A549 (cell line): ENCODE data around the gene NSRP1. TPM values are rescaled to one million over a fixed set of nuclear protein-coding genes. Genes with fewer than 3 reads are reported as not detected.

Source experiments
- ATAC-seq, 2 experiments: fragments of 200-7000 bp in 1 of 2; fragments of >200 bp in 1 of 2; cut with Nextera tagmentation in 1 of 2; cut with Tn5 transposase in 1 of 2; 3 replicates each; pipeline versions ENCODE4 v1.8.0 to v1.9.1; 2018 to 2020; ENCODE audit warnings: mild to moderate bottlenecking in 1 of 2, moderate library complexity in 1 of 2
- CTCF ChIA-PET: fragments of 300-600 bp; sonication (Branson Sonifier 250); formaldehyde crosslinking; extraction: SDS; loops from one replicate; lab custom pipeline; 2021; ENCODE audit warnings: antibody characterized with exemption, inconsistent platforms; lab: Yijun Ruan, JAX
- POLR2A ChIA-PET: fragments of 350-600 bp; formaldehyde crosslinking; extraction: SDS; loops from one replicate; lab custom pipeline; 2021; ENCODE audit warnings: antibody characterized with exemption, inconsistent platforms; lab: Yijun Ruan, JAX
- DNase-seq, 2 experiments: peaks; one replicate each; pipeline versions ENCODE4 v3.0.0 to v3.0.0-alpha.2; 2011 to 2016; ENCODE audit warnings: low read depth in 1 of 2, low spot score in 1 of 2
- FAIRE-seq: peaks from 2 replicates; lab custom pipeline; 2011; peaks lifted over from hg19 to GRCh38; lab: Jason Lieb, UNC
- H3K27ac ChIP-seq, 2 experiments: fragments of >200 bp; sonication (Bioruptor Twin); formaldehyde crosslinking; 3 replicates each; pipeline ENCODE4 v1.5.1; 2016 to 2017
- H3K4me1 ChIP-seq: fragments of >200 bp; sonication (Bioruptor Twin); formaldehyde crosslinking; 3 replicates; pipeline ENCODE4 v1.6.1; 2016
- H3K4me2 ChIP-seq: fragments of >200 bp; sonication (Bioruptor Twin); formaldehyde crosslinking; 3 replicates; pipeline ENCODE4 v1.6.1; 2016
- H3K4me3 ChIP-seq: fragments of >200 bp; sonication (Bioruptor Twin); formaldehyde crosslinking; 3 replicates; pipeline ENCODE4 v1.5.1; 2016
- H3K9me3 ChIP-seq: fragments of >200 bp; sonication (Bioruptor Twin); formaldehyde crosslinking; 3 replicates; pipeline ENCODE4 v1.6.1; 2016
- ATOH8 ChIP-seq: fragments of 250-450 bp; sonication (Bioruptor Pico); IDR thresholded peaks from 2 replicates; pipeline ENCODE4 v1.5.0; 2020; ENCODE audit warnings: low read depth, mild to moderate bottlenecking, moderate library complexity
- CBX2 ChIP-seq: fragments of 200-600 bp; sonication (generic); IDR thresholded peaks from 2 replicates; pipeline ENCODE4 v1.6.1; 2016; ENCODE audit warnings: low read depth, mild to moderate bottlenecking, borderline replicate concordance
- CHD2 ChIP-seq: fragments of 150-350 bp; IDR thresholded peaks from 2 replicates; pipeline ENCODE4 v1.6.1; 2014; ENCODE audit warnings: low read length; ENCODE audit not compliant: partially characterized antibody
- CHD4 ChIP-seq: fragments of 200-600 bp; sonication (generic); IDR thresholded peaks from 2 replicates; pipeline ENCODE4 v1.6.1; 2016; ENCODE audit warnings: antibody characterized with exemption, mild to moderate bottlenecking, borderline replicate concordance
- EHMT2 ChIP-seq: fragments of 200-600 bp; sonication (generic); IDR thresholded peaks from 2 replicates; pipeline ENCODE4 v1.6.1; 2016; ENCODE audit warnings: antibody characterized with exemption, low read depth, mild to moderate bottlenecking, moderate library complexity
- EP300 ChIP-seq, 2 experiments: fragments of >200 bp; sonication (Bioruptor Twin); formaldehyde crosslinking; IDR thresholded peaks; 2 replicates in 1 of 2; 3 replicates in 1 of 2; pipeline ENCODE4 v1.6.1; 2016 to 2017
- ESRRA ChIP-seq: fragments of 150-350 bp; IDR thresholded peaks from 2 replicates; pipeline ENCODE4 v1.6.1; 2014; ENCODE audit warnings: mild to moderate bottlenecking, low read length, borderline replicate concordance
- FOSL2 ChIP-seq, 2 experiments: fragments of 450-650 bp in 1 of 2; fragments of >200 bp in 1 of 2; sonication (Bioruptor Twin) in 1 of 2; formaldehyde crosslinking; IDR thresholded peaks; 2 replicates each; pipeline versions ENCODE4 v1.5.0 to v1.6.1; 2016 to 2020; ENCODE audit warnings: mild to moderate bottlenecking in 1 of 2, moderate library complexity in 1 of 2
- HDAC2 ChIP-seq: fragments of 200-600 bp; sonication (generic); IDR thresholded peaks from 2 replicates; pipeline ENCODE4 v1.6.1; 2016
- HOXB5 ChIP-seq: fragments of 250-450 bp; sonication (Bioruptor Pico); IDR thresholded peaks from 2 replicates; pipeline ENCODE4 v1.5.0; 2020; ENCODE audit warnings: mild to moderate bottlenecking, moderate library complexity
- KDM1A ChIP-seq: fragments of 200-600 bp; sonication (generic); IDR thresholded peaks from 2 replicates; pipeline ENCODE4 v1.6.1; 2016; ENCODE audit warnings: low read depth, mild to moderate bottlenecking
- KDM5A ChIP-seq: fragments of 200-600 bp; sonication (generic); IDR thresholded peaks from 2 replicates; pipeline ENCODE4 v1.6.1; 2016; ENCODE audit warnings: antibody characterized with exemption, mild to moderate bottlenecking
- MAFK ChIP-seq: fragments of 450-650 bp; IDR thresholded peaks from 2 replicates; pipeline ENCODE4 v1.6.1; 2014; ENCODE audit not compliant: partially characterized antibody
- NFE2L2 ChIP-seq: fragments of 150-350 bp; conservative IDR thresholded peaks from 2 replicates; pipeline ENCODE4 v1.6.1; 2014; ENCODE audit warnings: low read length
- NR3C1 ChIP-seq: fragments of >200 bp; sonication (Bioruptor Twin); formaldehyde crosslinking; IDR thresholded peaks from 3 replicates; pipeline ENCODE4 v1.6.1; 2017
- PHF8 ChIP-seq: fragments of 200-600 bp; sonication (generic); IDR thresholded peaks from 2 replicates; pipeline ENCODE4 v1.6.1; 2016; ENCODE audit warnings: low read depth, mild to moderate bottlenecking, antibody characterized with exemption, moderate library complexity, borderline replicate concordance
- RARB ChIP-seq: fragments of 250-450 bp; sonication (Bioruptor Pico); IDR thresholded peaks from 2 replicates; pipeline ENCODE4 v1.8.0; 2021; ENCODE audit warnings: mild to moderate bottlenecking, moderate library complexity
- REST ChIP-seq: fragments of 200-600 bp; sonication (generic); IDR thresholded peaks from 2 replicates; pipeline ENCODE4 v1.6.1; 2016; ENCODE audit warnings: antibody characterized with exemption, mild to moderate bottlenecking, moderate library complexity
- RFX5 ChIP-seq: fragments of 450-650 bp; IDR thresholded peaks from 2 replicates; pipeline ENCODE4 v1.7.1; 2014; ENCODE audit warnings: antibody characterized with exemption, mild to moderate bottlenecking, moderate library complexity
- TFCP2L1 ChIP-seq: fragments of 250-450 bp; sonication (Bioruptor Pico); IDR thresholded peaks from 2 replicates; pipeline ENCODE4 v1.5.0; 2021; ENCODE audit warnings: mild to moderate bottlenecking
- USF2 ChIP-seq: fragments of 450-650 bp; IDR thresholded peaks from 2 replicates; pipeline ENCODE4 v1.6.1; 2014; ENCODE audit warnings: antibody characterized with exemption
- ZC3H11A ChIP-seq: fragments of 450-650 bp; IDR thresholded peaks from 2 replicates; pipeline ENCODE4 v1.6.1; 2014; ENCODE audit warnings: antibody characterized with exemption, mild to moderate bottlenecking
- polyA plus RNA-seq, 4 experiments: library from polyadenylated mRNA; depleted of rRNA in 3 of 4; stranded (reverse); fragments of >200 nt; fragmentation: RNase III in 1 of 4; extraction: RNeasy Plus Mini Kit Qiagen cat#74134 plus additional on column Dnase treatment in 1 of 4; gene quantifications; 2 replicates in 3 of 4; 3 replicates in 1 of 4; pipeline ENCODE4 v1.2.3, GENCODE V29; 2011 to 2017
- TF ChIP-seq, protein P1 (sequence below): IDR thresholded peaks from 2 replicates; pipeline ENCODE4 v1.6.1; 2012; ENCODE audit warnings: low read depth, borderline replicate concordance
- TF ChIP-seq, protein P2 (sequence below): fragments of 250-450 bp; sonication (Bioruptor Pico); IDR thresholded peaks from 2 replicates; pipeline ENCODE4 v1.5.0; 2021; ENCODE audit warnings: mild to moderate bottlenecking, moderate library complexity, borderline replicate concordance
- TF ChIP-seq, protein P3 (sequence below): fragments of >200 bp; sonication (Bioruptor Twin); formaldehyde crosslinking; IDR thresholded peaks from 3 replicates; pipeline ENCODE4 v1.6.1; 2016
- TF ChIP-seq, protein P4 (sequence below): fragments of >200 bp; sonication (Bioruptor Twin); formaldehyde crosslinking; IDR thresholded peaks from 3 replicates; pipeline ENCODE4 v1.5.1; 2016

Gene NSRP1
- polyA plus RNA-seq, 2 of the 4 experiments (the other 2 are of a cell fraction), result 30.9 to 39.6 TPM

DNA sequence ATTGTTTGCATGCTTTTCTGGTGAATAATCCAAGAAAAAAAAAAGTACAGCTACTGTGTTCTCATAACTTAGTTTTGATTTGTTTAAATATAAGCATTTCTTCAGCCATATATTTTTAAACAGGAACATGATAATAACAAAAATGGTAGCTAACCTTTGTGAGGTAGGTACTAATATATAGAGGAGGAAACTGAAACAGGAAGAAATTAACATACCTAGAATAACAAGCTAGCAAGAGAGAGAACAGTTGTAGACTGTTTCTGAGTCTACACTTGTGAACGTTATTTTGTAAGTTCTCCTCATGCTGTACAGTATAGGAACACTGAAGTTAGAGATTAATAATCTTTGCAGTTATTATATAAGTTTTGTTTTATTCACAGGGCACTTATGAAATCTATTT is 49.3 kb downstream of the NSRP1 start (continued):
- no peak for TF ChIP-seq REST
- TF ChIP-seq EHMT2, result no peak
- TF ChIP-seq PHF8, result no peak
- no peak for TF ChIP-seq EP300 (IDR thresholded peaks at IDR 0.05)
- no peak for TF ChIP-seq RARB
- no peak for TF ChIP-seq NR3C1
- TF ChIP-seq USF2, result no peak
- no peak for TF ChIP-seq ATOH8 (CRISPR knock-in tag)

DNA sequence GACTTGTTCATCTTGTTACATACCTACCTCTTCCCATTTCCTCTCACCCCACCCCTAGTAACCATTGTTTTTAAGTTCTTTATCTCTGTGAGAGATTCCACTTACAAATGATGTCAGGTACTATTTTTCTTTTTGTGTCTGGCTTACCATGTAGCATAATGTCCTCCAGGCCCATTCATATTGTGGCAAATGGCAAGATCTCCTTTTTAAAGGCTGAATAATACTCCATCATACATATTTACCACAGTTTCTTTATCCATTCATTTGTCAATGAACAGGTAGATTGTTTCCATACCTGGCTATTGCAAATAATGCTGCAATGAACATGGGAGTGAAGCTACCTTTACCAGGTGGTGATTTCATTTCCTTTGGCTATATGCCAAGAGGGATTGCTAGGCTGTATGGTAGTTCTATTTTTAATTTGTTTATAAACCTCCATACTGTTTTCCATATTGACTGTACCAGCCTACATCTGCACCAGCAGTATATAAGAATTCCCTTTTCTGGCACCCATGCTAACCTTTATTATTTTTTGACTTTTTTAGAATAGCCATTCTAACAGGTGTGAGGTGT is 53.9 kb downstream of the NSRP1 start:
- Histone ChIP-seq H3K4me2 (no peak overlapping the region), H3K9me3 (no peaks in the 10 kb centered on the region), H3K27ac (no peak overlapping the region), H3K4me1 (0 out of 3 replicates have a peak, but pooled peaks cover 3% of the 10 kb centered on the region), H3K4me3 (no peak overlapping the region)
- TF ChIP-seq KDM1A (no peak), RARB (no peak), MAFK (no peak), KDM5A (no peak), NFE2L2 (no peak), HOXB5 (CRISPR knock-in tag) (no peak), ESRRA (no peak), CHD4 (no peak), HDAC2 (no peak), ZC3H11A (no peak), RFX5 (no peak), FOSL2 (IDR thresholded peaks at IDR 0.05) (no peak), FOSL2 (CRISPR knock-in tag; IDR thresholded peaks at IDR 0.05) (no peak), CHD2 (no peak), ATOH8 (CRISPR knock-in tag) (no peak), CBX2 (no peak), TFCP2L1 (CRISPR knock-in tag) (no peak)
- TF ChIP-seq, protein P1, sequence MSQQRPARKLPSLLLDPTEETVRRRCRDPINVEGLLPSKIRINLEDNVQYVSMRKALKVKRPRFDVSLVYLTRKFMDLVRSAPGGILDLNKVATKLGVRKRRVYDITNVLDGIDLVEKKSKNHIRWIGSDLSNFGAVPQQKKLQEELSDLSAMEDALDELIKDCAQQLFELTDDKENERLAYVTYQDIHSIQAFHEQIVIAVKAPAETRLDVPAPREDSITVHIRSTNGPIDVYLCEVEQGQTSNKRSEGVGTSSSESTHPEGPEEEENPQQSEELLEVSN, result no peak
- TF ChIP-seq, protein P2, sequence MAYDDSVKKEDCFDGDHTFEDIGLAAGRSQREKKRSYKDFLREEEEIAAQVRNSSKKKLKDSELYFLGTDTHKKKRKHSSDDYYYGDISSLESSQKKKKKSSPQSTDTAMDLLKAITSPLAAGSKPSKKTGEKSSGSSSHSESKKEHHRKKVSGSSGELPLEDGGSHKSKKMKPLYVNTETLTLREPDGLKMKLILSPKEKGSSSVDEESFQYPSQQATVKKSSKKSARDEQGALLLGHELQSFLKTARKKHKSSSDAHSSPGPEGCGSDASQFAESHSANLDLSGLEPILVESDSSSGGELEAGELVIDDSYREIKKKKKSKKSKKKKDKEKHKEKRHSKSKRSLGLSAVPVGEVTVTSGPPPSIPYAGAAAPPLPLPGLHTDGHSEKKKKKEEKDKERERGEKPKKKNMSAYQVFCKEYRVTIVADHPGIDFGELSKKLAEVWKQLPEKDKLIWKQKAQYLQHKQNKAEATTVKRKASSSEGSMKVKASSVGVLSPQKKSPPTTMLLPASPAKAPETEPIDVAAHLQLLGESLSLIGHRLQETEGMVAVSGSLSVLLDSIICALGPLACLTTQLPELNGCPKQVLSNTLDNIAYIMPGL (CRISPR knock-in tag), result no peak
- TF ChIP-seq, protein P3, sequence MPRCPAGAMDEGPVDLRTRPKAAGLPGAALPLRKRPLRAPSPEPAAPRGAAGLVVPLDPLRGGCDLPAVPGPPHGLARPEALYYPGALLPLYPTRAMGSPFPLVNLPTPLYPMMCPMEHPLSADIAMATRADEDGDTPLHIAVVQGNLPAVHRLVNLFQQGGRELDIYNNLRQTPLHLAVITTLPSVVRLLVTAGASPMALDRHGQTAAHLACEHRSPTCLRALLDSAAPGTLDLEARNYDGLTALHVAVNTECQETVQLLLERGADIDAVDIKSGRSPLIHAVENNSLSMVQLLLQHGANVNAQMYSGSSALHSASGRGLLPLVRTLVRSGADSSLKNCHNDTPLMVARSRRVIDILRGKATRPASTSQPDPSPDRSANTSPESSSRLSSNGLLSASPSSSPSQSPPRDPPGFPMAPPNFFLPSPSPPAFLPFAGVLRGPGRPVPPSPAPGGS, result no peak
- TF ChIP-seq, protein P4, sequence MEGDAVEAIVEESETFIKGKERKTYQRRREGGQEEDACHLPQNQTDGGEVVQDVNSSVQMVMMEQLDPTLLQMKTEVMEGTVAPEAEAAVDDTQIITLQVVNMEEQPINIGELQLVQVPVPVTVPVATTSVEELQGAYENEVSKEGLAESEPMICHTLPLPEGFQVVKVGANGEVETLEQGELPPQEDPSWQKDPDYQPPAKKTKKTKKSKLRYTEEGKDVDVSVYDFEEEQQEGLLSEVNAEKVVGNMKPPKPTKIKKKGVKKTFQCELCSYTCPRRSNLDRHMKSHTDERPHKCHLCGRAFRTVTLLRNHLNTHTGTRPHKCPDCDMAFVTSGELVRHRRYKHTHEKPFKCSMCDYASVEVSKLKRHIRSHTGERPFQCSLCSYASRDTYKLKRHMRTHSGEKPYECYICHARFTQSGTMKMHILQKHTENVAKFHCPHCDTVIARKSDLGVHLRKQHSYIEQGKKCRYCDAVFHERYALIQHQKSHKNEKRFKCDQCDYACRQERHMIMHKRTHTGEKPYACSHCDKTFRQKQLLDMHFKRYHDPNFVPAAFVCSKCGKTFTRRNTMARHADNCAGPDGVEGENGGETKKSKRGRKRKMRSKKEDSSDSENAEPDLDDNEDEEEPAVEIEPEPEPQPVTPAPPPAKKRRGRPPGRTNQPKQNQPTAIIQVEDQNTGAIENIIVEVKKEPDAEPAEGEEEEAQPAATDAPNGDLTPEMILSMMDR, result no peak
- CTCF ChIA-PET, result interaction anchor here (0.8 to 0.9 kb wide), 3 partner anchors 45 to 391 kb away, joined by 3 read pairs; no protein-coding TSS in a partner anchor
- FAIRE-seq (no peak), ATAC-seq (no peak), DNase-seq (no peak)
- POLR2A ChIA-PET, result interaction anchor here (0.6 kb wide), 1 partner anchor 19 kb away, joined by 5 read pairs; no protein-coding TSS in a partner anchor
